Measurements from ENCODE around the gene MAPK8.
"Not testable (repeated sequence)": the region's sequence is repeated elsewhere in the genome, so short reads cannot be mapped to it uniquely, and the experiment has no call there.

Gene MAPK8

DNA sequence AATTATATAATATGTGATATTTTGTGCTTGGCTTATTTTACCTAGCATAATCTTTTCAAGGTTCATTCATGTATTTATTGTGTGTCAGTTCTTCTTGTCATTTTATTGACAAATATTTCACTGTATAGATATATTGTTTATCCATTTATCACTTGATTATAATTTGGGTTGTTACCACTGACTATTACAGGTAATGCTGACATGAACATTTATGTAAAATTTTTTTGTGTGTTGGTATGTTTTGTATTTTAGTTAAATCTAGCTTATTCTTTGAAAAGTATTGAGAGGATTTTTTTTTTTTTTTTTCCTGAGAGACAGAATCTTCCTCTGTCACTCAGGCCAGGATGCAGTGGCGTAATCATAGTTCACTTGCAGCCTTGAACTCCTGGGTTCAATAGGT lies 107.7 kb downstream of the MAPK8 start:
- TF ChIP-seq, protein P1, sequence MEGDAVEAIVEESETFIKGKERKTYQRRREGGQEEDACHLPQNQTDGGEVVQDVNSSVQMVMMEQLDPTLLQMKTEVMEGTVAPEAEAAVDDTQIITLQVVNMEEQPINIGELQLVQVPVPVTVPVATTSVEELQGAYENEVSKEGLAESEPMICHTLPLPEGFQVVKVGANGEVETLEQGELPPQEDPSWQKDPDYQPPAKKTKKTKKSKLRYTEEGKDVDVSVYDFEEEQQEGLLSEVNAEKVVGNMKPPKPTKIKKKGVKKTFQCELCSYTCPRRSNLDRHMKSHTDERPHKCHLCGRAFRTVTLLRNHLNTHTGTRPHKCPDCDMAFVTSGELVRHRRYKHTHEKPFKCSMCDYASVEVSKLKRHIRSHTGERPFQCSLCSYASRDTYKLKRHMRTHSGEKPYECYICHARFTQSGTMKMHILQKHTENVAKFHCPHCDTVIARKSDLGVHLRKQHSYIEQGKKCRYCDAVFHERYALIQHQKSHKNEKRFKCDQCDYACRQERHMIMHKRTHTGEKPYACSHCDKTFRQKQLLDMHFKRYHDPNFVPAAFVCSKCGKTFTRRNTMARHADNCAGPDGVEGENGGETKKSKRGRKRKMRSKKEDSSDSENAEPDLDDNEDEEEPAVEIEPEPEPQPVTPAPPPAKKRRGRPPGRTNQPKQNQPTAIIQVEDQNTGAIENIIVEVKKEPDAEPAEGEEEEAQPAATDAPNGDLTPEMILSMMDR (IDR thresholded peaks at IDR 0.05; ENCODE audit: extremely low read depth, insufficient read depth, missing control alignments) = no peak
- DNase-seq (ENCODE audit: low spot score) = no peak
- in situ Hi-C loops (cut with MboI; ENCODE audit: low pct_unique_long_range_greater_than_20kb, low sequenced_read_pairs, unreplicated experiment) = no loop called here

DNA sequence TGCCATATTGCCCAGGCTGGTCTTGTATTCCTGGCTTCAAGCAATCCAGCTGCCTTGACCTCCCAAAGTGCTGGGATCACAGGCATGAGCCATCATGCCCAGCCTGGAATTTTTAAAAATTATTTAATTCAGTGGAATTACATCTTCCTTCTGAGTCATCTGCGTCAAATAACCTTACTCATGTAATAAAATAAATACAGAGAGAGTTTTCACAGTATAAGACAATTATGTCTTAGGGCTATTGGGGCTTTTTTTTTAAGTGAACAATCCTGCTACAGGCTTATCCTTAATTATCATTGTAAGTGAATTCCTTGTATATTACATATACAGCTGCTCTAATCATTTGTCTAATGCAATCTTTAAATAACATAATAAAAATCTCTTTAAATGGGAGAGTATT lies 108.3 kb downstream of the MAPK8 start:
- in situ Hi-C loops (cut with MboI; ENCODE audit: low pct_unique_long_range_greater_than_20kb, low sequenced_read_pairs, unreplicated experiment) = no loop called here
- TF ChIP-seq, protein P1 (IDR thresholded peaks at IDR 0.05; ENCODE audit: extremely low read depth, insufficient read depth, missing control alignments) = no peak
- DNase-seq (ENCODE audit: low spot score) = no peak

DNA sequence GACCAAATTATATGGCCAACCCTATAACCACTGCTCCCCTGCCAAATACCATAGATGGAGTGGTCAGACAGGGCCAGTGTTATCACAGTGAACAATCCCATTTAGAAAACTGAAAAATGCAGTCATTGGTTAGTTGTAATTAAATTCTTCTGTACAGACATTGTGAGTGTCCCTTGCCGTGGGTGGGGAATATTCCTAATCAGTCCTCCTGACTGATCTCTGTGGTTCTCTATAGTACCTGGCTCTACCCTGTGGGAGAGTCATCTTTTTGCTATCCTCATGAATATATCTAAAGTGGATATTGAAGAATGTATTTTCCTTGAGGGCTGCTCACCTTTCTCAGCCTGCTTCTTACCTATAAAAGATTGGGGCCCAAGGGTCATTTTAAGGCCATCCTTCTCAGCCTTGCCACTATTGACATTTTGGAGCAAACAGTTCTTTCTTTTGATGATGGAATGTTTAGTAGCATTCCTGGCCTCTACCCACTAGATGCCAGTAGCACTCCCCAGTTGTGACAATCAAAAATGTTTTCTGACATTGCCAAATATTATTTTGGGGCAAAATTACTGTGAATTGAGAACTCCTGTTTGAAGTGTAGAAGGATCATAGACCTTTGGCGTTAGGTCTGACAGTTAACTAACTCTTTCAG lies 110.2 kb downstream of the MAPK8 start:
- no peak for DNase-seq (ENCODE audit: low spot score)
- TF ChIP-seq, protein P1 (IDR thresholded peaks at IDR 0.05; ENCODE audit: extremely low read depth, insufficient read depth, missing control alignments) = no peak
- in situ Hi-C loops (cut with MboI; ENCODE audit: low pct_unique_long_range_greater_than_20kb, low sequenced_read_pairs, unreplicated experiment) = no loop called here

DNA sequence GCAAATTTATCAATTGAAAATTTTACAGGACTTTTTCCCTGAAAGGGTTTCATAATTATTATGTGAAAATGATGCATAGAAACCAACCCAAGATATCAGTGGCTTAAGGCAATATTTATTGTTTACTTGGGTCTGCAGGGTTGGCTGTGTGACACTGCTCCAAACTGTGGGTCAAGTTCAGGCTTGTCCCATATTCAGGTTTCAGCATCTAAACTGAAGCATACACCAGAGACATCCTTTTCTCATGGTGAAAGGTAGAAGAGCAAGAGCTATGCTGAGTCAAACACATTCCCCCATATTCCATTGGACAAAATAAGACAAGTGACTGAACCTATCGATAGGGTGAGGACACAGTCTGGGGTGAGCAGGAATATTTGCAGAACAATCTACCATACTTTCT lies 110.9 kb downstream of the MAPK8 start:
- TF ChIP-seq, protein P1 (IDR thresholded peaks at IDR 0.05; ENCODE audit: extremely low read depth, insufficient read depth, missing control alignments) = no peak
- no peak for DNase-seq (ENCODE audit: low spot score)
- in situ Hi-C loops (cut with MboI; ENCODE audit: low pct_unique_long_range_greater_than_20kb, low sequenced_read_pairs, unreplicated experiment) = no loop called here

DNA sequence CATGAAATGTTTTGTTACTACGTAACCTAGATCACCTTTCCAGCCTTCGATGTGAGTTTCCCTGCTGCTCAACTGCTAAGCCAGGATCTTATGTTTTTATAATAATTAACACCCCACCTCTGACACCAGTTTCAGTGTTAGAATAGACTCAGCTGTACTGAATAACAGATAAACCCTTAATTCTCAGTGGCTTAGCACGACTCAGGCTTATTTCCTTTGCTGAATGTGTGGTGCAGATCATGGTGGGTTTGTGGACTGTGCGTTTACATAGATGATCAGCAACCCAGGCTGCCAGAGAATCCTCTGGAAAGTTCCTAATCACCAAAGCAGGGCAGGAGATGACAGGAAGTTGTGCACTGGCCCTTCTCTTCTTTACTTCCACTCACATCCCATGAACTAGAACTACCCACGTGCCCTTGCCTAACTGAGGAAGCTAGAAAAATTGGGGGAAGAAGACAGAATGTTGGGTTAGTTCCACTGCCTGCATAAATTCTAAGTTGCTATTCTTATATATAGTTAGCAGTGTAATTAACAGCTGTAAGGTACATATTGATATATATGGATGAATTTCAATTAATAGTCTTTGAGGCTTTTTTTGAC lies 111.8 kb downstream of the MAPK8 start:
- in situ Hi-C loops (cut with MboI; ENCODE audit: low pct_unique_long_range_greater_than_20kb, low sequenced_read_pairs, unreplicated experiment) = no loop called here
- DNase-seq (ENCODE audit: low spot score) = no peak
- TF ChIP-seq, protein P1 (IDR thresholded peaks at IDR 0.05; ENCODE audit: extremely low read depth, insufficient read depth, missing control alignments) = no peak

DNA sequence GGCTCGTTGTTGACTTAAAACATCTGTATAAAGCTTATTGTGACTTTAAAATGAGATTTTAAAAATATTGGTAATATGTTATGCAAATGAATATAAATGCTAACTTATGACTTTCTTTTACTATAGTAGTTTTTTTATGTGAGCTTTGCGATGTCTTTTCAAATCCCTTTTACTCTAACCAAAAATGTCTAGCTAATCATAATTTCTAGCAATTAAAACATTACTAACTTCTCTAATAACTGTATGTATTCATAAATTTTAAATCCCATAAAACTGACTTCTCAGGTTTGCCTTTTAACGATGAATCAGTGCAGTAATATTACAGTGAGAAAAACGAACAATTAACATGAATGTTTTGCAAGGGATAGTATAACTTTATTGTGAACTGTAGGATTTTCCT lies 113.2 kb downstream of the MAPK8 start:
- TF ChIP-seq, protein P1 (IDR thresholded peaks at IDR 0.05; ENCODE audit: extremely low read depth, insufficient read depth, missing control alignments) = no peak

DNA sequence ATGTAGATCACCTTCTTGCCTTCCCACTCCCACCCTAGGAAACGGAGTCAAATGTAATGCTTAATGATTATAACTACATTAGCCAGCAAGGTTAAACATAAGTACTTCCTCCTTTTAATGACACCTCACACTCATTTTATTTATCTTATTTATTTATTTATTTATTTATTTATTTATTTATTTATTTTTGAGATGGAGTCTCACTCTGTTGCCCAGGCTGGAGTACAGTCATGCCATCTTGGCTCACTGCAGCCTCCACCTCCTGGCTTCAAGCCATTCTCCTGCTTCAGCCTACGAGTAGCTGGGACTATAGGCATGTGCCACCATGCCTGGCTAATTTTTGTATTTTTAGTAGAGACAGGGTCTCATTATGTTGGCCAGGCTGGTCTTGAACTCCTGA lies 115.4 kb downstream of the MAPK8 start:
- in situ Hi-C loops (cut with MboI; ENCODE audit: low pct_unique_long_range_greater_than_20kb, low sequenced_read_pairs, unreplicated experiment); DNase-seq (ENCODE audit: low spot score): not testable (repeated sequence)

More for the DNA sequence above, 113.2 kb downstream of the MAPK8 start:
- in situ Hi-C loops (cut with MboI; ENCODE audit: low pct_unique_long_range_greater_than_20kb, low sequenced_read_pairs, unreplicated experiment) = no loop called here
- no peak for DNase-seq (ENCODE audit: low spot score)
